K562 (cell line): ENCODE data around the gene ESPN. TPM values are rescaled to one million over a fixed set of nuclear protein-coding genes. Genes with fewer than 3 reads are reported as not detected.

ENCODE experiments used
- ARID1B ChIP-seq: fragments of 450-650 bp; IDR thresholded peaks from 2 replicates; pipeline ENCODE4 v1.6.1; 2016; ENCODE audit warnings: antibody characterized with exemption, mild to moderate bottlenecking, inconsistent platforms
- CBFA2T2 ChIP-seq: fragments of 450-650 bp; conservative IDR thresholded peaks from 2 replicates; pipeline ENCODE4 v1.6.1; 2017; ENCODE audit warnings: mild to moderate bottlenecking
- CC2D1A ChIP-seq: fragments of 450-650 bp; IDR thresholded peaks from 2 replicates; pipeline ENCODE4 v1.6.1; 2017; ENCODE audit warnings: mild to moderate bottlenecking
- DMBX1 ChIP-seq: fragments of 250-450 bp; sonication (Bioruptor Pico); IDR thresholded peaks from 2 replicates; pipeline ENCODE4 v1.8.0; 2022; ENCODE audit warnings: inconsistent platforms, mild to moderate bottlenecking, moderate library complexity, borderline replicate concordance
- ELF4 ChIP-seq: fragments of 450-650 bp; formaldehyde crosslinking; IDR thresholded peaks from 2 replicates; pipeline ENCODE4 v1.4.0; 2022; ENCODE audit warnings: missing genetic modification characterization
- GATA2 ChIP-seq: sonication (generic); formaldehyde crosslinking; IDR thresholded peaks from 2 replicates; pipeline ENCODE4 v1.4.0; 2020; ENCODE audit warnings: mild to moderate bottlenecking, missing genetic modification reagents
- MBD2 ChIP-seq: sonication (generic); IDR thresholded peaks from 2 replicates; pipeline ENCODE4 v1.6.1; 2016; ENCODE audit warnings: low read depth, borderline replicate concordance
- MEIS2 ChIP-seq: fragments of 450-650 bp; IDR thresholded peaks from 2 replicates; pipeline ENCODE4 v1.6.1; 2014; ENCODE audit warnings: mild to moderate bottlenecking; ENCODE audit not compliant: partially characterized antibody
- MTA1 ChIP-seq: fragments of 450-650 bp; IDR thresholded peaks from 2 replicates; pipeline ENCODE4 v1.6.1; 2017; ENCODE audit warnings: borderline replicate concordance
- MTA2 ChIP-seq: fragments of 450-650 bp; IDR thresholded peaks from 2 replicates; pipeline ENCODE4 v1.6.1; 2016; ENCODE audit warnings: low read depth
- NCOA1 ChIP-seq: fragments of 450-650 bp; IDR thresholded peaks from 2 replicates; pipeline ENCODE4 v1.6.1; 2016; ENCODE audit warnings: low read depth
- NONO ChIP-seq, 2 experiments: fragments of 200-400 bp in 1 of 2; fragments of 450-650 bp in 1 of 2; formaldehyde crosslinking in 1 of 2; IDR thresholded peaks; 2 replicates each; pipeline ENCODE4 v1.6.1; 2017; ENCODE audit warnings: low read depth in 2 of 2, mild to moderate bottlenecking in 2 of 2, moderate library complexity in 2 of 2, low read length in 1 of 2
- RAD51 ChIP-seq: fragments of 450-650 bp; IDR thresholded peaks from 2 replicates; pipeline ENCODE4 v1.7.1; 2016; ENCODE audit warnings: low read depth, mild to moderate bottlenecking, borderline replicate concordance
- RB1 ChIP-seq: fragments of 450-650 bp; IDR thresholded peaks from 2 replicates; pipeline ENCODE4 v1.6.1; 2017; ENCODE audit warnings: low read depth, mild to moderate bottlenecking
- RCOR1 ChIP-seq, 2 experiments: IDR thresholded peaks; 2 replicates each; pipeline ENCODE4 v1.6.1; 2012; ENCODE audit warnings: low read depth in 2 of 2, low read length in 2 of 2, borderline replicate concordance in 1 of 2, improper control_type of control experiment in 1 of 2
- SMAD4 ChIP-seq: fragments of 250-450 bp; sonication (Bioruptor Pico); conservative IDR thresholded peaks from 2 replicates; pipeline ENCODE4 v1.8.0; 2021; ENCODE audit warnings: inconsistent platforms, mild to moderate bottlenecking, moderate library complexity
- SMARCA4 ChIP-seq: fragments of 450-650 bp; IDR thresholded peaks from 2 replicates; pipeline ENCODE4 v1.6.1; 2016
- TAL1 ChIP-seq: fragments of 450-650 bp; IDR thresholded peaks from 2 replicates; pipeline ENCODE4 v1.6.1; 2016; ENCODE audit warnings: mild to moderate bottlenecking
- TCF3 ChIP-seq: sonication (generic); formaldehyde crosslinking; IDR thresholded peaks from 2 replicates; pipeline ENCODE4 v1.4.0; 2020; ENCODE audit warnings: mild to moderate bottlenecking, missing genetic modification reagents
- ZMIZ1 ChIP-seq, 2 experiments: fragments of 150-350 bp in 1 of 2; IDR thresholded peaks; 2 replicates each; pipeline ENCODE4 v1.6.1; 2012 to 2016; ENCODE audit warnings: low read depth in 2 of 2, low read length in 2 of 2, mild to moderate bottlenecking in 1 of 2, moderate library complexity in 1 of 2
- polyA plus RNA-seq, 8 experiments: library from polyadenylated mRNA; depleted of rRNA in 4 of 8; stranded (reverse) in 5 of 8; unstranded in 3 of 8; fragments of >200 nt; fragmentation: Nextera tagmentation in 2 of 8; fragmentation: Illumina TruSeq in 1 of 8; extraction: Ambion mirVana in 2 of 8; extraction: Trizol in 1 of 8; gene quantifications; 2 replicates each; pipeline versions ENCODE4 v1.2.1 to v1.2.3, GENCODE V29; 2011 to 2014; ENCODE audit warnings: inconsistent platforms in 1 of 8, missing spikeins in 1 of 8
- total RNA-seq, 7 experiments: library from RNA; depleted of rRNA in 6 of 7; stranded (reverse); fragments of >200 nt in 6 of 7; fragmentation: Illumina TruSeq in 2 of 7; extraction: Trizol in 2 of 7; gene quantifications; 2 replicates each; pipeline versions ENCODE4 v1.2.1 to v1.2.3, GENCODE V29; 2011 to 2021; ENCODE audit warnings: low replicate concordance in 1 of 7
- TF ChIP-seq, protein P1 (sequence below): sonication (generic); formaldehyde crosslinking; IDR thresholded peaks from 2 replicates; pipeline ENCODE4 v1.8.1; 2023; ENCODE audit warnings: missing genetic modification reagents, mild to moderate bottlenecking, borderline replicate concordance

Gene ESPN
- total and polyA plus RNA-seq, 9 of the 15 experiments (the other 6 are each of a cell fraction or from before 2014, with no cell fraction given): 0.07 to 1.2 (median 0.45) TPM; not detected in 3

- TF ChIP-seq ZMIZ1 (IDR thresholded peaks at IDR 0.05; ENCODE audit: low read depth in 2 of 2, low read length in 2 of 2): peak in 1 of 2 experiments; percentile 60; a peak in 1 of 4 replicates
- peak; percentile 45; the same call in 1 of the 2 replicates for TF ChIP-seq RAD51
- peak; percentile 72; the same call in 1 of the 2 replicates for TF ChIP-seq DMBX1 (CRISPR knock-in tag)
- TF ChIP-seq ELF4: peak; percentile 83; the same call in 1 of the 2 replicates
- peak; percentile 87 for TF ChIP-seq SMARCA4
- TF ChIP-seq SMAD4 (CRISPR knock-in tag): peak; percentile 35; the same call in 1 of the 2 replicates
- peak; percentile 97 for TF ChIP-seq ARID1B
- TF ChIP-seq MTA2: peak; percentile 92
- TF ChIP-seq CC2D1A: peak; percentile 65; the same call in 1 of the 2 replicates
- 0 out of 4 replicates have a peak, but pooled peaks of 1 of the 2 experiments have one; percentile 29 for TF ChIP-seq NONO (IDR thresholded peaks at IDR 0.05; ENCODE audit: low read depth in 2 of 2, low read length in 1 of 2)
- 0 out of 2 replicates have a peak, but pooled peaks have one; percentile 15 for TF ChIP-seq MTA1
- peak; percentile 97 for TF ChIP-seq TCF3 (CRISPR knock-in tag)
- TF ChIP-seq RCOR1 (IDR thresholded peaks at IDR 0.05; ENCODE audit: borderline replicate concordance in 1 of 2, low read depth in 2 of 2, low read length in 2 of 2): peak in 1 of 2 experiments; percentile 10; a peak in 1 of 4 replicates
- TF ChIP-seq TAL1: peak; percentile 96
- TF ChIP-seq, protein P1, sequence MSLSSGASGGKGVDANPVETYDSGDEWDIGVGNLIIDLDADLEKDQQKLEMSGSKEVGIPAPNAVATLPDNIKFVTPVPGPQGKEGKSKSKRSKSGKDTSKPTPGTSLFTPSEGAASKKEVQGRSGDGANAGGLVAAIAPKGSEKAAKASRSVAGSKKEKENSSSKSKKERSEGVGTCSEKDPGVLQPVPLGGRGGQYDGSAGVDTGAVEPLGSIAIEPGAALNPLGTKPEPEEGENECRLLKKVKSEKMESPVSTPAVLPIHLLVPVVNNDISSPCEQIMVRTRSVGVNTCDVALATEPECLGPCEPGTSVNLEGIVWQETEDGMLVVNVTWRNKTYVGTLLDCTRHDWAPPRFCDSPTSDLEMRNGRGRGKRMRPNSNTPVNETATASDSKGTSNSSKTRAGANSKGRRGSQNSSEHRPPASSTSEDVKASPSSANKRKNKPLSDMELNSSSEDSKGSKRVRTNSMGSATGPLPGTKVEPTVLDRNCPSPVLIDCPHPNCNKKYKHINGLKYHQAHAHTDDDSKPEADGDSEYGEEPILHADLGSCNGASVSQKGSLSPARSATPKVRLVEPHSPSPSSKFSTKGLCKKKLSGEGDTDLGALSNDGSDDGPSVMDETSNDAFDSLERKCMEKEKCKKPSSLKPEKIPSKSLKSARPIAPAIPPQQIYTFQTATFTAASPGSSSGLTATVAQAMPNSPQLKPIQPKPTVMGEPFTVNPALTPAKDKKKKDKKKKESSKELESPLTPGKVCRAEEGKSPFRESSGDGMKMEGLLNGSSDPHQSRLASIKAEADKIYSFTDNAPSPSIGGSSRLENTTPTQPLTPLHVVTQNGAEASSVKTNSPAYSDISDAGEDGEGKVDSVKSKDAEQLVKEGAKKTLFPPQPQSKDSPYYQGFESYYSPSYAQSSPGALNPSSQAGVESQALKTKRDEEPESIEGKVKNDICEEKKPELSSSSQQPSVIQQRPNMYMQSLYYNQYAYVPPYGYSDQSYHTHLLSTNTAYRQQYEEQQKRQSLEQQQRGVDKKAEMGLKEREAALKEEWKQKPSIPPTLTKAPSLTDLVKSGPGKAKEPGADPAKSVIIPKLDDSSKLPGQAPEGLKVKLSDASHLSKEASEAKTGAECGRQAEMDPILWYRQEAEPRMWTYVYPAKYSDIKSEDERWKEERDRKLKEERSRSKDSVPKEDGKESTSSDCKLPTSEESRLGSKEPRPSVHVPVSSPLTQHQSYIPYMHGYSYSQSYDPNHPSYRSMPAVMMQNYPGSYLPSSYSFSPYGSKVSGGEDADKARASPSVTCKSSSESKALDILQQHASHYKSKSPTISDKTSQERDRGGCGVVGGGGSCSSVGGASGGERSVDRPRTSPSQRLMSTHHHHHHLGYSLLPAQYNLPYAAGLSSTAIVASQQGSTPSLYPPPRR: peak; percentile 83; the same call in 1 of the 2 replicates
- peak; percentile 97 for TF ChIP-seq CBFA2T2
- peak; percentile 91 for TF ChIP-seq GATA2 (CRISPR knock-in tag)
- 0 out of 2 replicates have a peak, but pooled peaks have one; percentile 24 for TF ChIP-seq RB1
- TF ChIP-seq MEIS2: peak; percentile 54
- TF ChIP-seq NCOA1: peak; percentile 35; the same call in 1 of the 2 replicates
- TF ChIP-seq MBD2: peak; percentile 39; the same call in 1 of the 2 replicates
These were observed 5.3 kb downstream of the ESPN start (continued) for GRCh38 chr1:6429660-6430411.
